HG02938 (cell line): ENCODE measurements around the gene PHLPP2.

Experiments
- ATAC-seq: cut with Tn5 transposase; IDR thresholded peaks from one replicate; pipeline ENCODE4 v1.9.1; 2021; ENCODE audit warnings: mild to moderate bottlenecking, moderate library complexity; ENCODE audit not compliant: unreplicated experiment

The PHLPP2 gene

DNA sequence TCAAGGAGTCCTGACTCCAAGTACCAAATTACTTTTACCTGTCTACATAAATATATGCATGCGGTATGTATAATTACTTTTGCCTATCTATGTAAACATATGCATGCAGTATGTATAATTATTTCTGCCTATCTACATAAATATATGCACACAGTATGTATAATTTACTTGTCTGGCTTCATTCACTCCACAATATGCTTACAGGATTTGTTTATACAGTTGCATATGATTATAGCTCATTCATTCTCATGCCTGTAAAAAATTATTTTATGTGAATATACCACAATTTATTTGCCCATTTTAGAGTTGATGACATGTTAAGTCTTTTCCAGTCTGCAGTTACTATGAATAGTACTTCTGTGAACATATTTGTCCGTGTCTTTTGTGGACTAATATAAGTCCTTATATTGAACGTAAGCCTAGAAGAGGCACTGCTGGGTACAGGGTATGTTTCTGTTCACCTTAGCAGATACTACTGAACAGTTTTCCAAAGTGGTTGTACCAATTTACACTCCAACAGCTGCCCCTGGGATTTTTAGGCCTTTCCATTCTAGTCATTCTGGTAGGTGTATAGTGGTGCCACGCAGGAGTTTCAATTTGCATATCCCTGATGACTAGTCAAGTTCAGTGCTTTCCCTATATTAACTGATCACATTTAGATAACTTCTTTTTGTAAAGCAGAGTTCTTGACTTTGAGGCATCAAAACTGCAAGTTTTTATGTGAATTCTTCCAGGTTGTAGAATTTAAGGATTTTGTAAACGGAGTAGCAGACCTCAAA lies 51.5 kb downstream of the PHLPP2 start:
- no peak for ATAC-seq

DNA sequence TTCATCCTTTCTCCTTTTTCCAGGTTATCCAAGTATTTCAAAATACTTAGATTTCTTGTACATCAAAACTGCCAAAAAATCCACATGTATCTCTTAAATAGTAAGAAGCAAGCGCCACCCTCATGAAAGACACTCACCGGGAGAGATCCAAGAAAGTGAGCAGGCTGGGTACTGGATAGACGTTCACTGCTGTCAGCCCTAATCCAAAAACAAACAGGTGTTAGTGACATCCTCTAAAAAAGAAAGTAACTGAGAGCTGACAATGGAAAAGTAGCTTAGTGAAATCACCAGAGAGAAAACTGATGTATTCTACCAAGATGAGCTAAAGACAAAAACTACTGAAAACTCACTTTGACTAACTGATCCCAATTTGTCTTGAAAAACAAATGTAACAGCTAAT lies 52.4 kb downstream of the PHLPP2 start:
- ATAC-seq: no peak

DNA sequence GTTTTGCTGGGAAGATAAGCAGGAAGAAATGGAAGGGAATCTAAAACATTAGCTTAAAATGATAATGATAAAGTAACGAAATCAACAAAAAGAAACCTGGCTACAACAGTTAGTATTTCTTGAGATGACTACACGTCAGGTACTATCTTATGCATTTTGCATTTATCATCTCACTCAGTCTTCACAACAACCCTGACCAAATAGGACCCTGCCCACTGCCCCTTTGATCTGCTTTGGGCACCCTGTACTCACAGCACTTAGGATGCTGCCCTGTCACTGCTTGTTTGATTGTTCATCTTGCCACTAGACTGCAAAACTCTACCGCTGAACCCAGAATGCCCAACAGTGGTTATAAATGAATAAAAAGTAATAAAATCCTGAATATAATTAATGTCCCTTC lies 53.3 kb downstream of the PHLPP2 start:
- ATAC-seq: no peak

DNA sequence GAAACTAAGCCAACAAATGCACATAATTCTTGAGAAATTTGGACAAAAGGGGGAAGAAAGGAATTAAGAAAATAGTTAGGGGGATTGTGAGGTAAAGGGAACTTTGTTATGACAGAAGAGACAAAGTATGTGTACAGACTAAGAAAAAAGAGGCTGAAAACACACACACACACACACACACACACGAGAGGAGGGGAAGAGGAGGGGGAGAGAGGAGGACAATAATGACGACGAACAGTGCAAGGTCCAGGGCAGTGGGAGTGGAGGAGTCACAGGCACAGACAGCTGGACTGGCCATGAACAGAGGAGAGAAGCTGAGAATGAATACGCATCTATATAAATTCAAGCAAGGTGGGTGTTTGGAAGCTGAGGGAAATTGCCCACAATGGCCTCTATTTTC lies 54.0 kb downstream of the PHLPP2 start:
- no peak for ATAC-seq

DNA sequence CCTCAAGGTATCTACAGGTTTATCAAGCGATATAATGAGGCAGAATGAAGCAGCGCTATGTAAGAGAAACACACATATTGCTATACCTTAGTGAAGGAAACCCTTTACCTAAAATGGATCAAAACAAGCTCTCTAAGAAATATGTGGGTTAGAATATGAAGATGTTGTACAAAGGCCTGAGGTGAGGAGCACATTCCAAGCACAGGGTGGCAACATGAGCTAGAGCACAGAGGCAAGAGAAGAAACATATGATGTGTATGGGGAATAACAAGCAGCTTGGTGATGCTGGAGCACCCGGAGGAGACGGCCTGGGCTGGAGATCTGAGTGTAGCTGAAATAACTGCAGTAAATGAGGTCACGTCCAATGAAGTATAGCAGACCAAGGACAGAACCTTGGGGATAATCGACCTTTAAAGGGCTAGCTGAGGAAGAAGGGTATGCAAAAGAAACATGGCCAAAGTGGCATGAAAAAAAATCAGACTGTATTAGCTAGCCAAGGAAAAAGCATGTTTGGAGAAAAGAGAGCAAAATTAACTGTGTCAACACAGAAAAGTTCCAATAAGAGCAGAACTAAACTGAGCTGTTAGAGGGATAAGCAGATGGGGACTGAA lies 54.5 kb downstream of the PHLPP2 start:
- ATAC-seq: no peak

DNA sequence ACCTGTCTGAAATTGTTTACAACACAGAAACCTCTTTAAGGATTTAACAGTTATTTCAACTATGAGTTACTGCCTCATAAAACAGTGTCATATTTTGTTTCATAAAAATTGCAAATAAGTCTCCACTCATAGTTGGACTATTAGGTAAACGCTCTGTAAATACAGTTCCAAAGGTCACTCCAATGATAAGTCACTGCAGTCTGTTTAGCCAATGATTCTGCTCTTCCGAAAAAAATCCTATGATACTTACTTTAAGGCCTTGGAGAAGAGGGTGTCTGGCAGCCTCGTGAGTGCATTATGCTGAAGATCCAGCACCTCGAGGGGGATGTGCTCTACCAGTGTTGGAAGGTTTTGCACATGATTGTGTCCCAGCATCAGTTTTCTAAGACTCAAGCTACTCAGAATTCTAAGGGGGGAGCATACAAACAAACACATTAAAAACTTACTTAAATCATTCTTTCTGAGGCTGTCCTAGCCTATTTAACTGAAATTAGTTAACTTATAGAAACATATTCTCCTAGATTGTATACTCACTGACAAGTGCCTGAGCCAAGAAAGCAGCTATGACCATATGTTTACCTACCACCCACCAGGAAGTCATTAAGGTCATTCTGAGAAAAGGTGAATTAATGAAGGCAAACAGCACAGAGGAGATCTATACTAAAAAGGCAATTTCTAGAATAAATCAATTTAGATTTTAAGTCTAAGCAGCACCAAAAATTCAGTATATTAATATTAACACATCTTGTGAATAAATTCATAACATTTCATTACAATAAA lies 57.4 kb downstream of the PHLPP2 start:
- no peak for ATAC-seq

DNA sequence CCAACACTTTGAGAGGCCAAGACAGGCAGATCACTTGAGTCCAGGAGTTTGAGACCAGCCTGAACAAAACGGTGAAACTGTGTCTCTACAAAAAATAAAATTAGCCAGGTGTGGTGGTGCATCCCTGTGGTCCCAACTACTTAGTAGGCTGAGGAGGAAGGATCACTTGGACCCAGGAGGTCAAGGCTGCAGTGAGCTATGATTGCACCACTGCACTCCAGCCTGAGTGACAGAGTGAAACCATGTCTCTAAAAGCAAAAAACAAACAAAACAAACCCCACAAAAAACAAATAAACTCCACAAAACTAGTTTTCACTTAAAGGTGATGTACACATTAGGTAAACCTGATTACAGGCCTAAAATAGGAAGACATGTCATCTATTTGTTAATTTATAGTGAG lies 58.2 kb downstream of the PHLPP2 start:
- no peak for ATAC-seq

DNA sequence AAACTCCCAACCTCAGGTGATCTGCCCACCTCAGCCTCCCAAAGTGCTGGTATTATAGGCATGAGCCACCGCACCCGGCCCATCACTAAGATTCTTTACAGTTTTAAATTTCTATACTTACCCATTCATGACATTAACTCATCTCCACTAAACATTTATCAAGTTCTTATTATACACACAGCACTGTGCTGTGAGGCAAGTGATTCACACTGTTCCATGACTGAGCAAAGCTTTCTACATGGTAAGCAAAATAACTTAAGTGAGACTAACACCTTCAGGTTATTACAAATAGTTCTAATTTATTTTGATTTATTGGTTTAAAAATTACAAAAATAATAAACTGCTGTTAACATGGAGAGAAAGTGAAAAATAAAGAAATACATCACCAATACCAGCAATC lies 65.0 kb downstream of the PHLPP2 start:
- no peak for ATAC-seq

DNA sequence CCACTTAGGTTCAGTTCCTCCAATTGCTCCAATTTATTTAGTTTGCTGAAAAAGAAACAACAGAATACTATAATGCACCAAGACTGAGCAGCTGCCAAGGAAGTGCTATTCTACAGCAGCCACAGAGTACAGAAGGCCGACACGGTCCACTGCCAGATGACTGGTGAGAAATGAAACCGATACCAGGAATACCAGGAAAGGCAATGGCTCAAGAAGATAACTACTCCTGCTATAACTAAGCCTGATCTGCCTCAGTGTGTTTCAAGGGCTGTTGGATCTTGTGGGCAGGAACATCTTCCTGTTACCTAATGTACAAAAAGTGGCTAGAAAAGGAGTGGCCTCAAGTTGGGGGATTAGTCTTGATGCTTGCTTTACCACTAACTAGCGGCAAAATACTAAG lies 65.7 kb downstream of the PHLPP2 start:
- no peak for ATAC-seq

DNA sequence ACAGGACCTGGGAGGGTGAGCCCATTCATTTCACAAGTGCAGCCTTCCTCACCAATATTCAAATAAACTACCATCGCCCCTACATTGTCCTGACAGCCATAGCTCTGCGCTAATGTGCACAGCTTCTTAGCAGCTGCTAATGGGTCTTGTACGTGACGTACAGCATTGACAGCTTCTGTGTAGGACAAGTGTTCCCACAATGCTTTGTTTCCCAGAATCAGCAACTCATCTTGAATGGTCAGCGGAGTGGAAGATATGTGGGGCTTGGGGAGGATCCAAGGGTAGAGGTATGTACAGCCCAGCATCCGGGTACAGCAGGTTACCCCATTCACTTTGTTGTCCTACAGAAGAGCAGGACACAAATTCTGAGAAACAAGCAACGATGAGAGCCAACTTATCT lies 74.8 kb downstream of the PHLPP2 start:
- ATAC-seq: no peak

DNA sequence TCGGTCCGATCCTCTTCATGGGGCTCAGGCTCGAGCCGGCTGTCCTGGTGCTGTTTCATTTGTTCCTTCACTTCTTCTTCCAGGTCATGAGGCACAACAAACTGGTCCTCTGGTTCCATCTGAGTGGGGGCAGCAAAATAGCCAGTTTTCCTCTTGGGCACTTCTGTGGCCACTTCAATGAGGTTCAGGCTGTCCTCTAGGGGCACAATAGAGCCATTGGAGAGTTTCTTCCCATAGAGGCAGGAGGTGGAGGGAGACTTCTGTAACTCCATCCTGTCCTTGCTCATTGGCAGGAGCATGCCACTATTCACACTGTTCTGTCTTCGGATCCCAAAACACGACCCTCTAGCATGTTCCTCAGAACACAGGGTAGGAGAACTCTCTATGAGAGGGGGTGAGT lies 75.6 kb downstream of the PHLPP2 start:
- no peak for ATAC-seq

DNA sequence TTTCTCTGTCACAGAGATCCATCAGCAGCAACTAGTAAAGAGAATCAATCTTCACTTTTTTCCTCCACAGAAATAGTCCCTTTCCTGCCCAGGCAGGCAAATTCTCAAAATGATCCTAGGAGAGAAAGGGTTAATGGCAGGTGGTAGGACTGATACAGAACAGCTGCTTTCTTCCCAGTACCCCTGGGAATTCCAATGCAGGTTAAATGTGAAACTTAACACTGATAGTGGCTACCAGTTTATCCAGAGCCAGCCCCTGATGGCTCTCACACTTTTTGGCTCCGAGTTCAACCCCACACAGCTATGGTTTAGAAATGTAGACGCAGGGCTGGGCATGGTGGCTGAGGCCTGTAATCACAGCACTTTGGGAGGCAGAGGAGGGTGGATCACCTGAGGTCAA lies 76.3 kb downstream of the PHLPP2 start:
- no peak for ATAC-seq

DNA sequence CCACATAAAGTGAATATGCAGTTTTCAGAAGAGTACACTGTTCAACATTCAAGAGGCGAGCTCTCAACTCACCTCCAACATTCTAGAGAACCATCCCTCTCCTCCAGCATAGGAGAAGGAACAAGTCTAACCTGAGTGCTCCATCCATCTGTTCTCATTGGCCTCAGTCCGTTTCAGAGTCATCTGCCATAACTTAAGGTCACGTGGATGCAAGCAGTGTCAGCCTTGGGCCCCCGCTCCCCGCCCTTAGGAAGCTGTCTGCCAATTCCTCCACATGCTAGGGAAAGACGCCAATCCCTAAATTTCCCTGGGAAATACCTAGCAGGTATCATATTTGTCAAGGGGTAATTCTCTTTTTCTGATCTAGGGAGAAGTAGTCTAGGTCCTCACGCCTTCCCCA lies 77.1 kb downstream of the PHLPP2 start:
- no peak for ATAC-seq

DNA sequence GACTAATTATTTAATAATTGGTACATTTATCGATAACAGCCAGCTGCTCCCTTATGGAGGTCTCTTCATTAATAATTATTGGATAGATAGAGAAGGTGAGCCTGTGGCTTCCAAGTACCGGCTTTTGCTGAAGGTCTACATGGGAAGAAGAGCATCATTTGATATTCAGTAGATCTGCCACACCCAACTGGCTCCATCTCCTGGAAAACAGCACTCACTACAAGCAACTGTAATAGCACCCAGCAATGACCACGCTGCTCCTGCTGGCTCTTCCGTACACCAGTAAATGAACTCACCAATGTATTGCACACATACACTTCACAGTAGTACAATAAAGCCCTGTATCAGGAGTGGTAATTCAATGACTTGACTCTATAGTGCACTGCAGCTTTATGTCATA lies 79.1 kb downstream of the PHLPP2 start:
- ATAC-seq: no peak

DNA sequence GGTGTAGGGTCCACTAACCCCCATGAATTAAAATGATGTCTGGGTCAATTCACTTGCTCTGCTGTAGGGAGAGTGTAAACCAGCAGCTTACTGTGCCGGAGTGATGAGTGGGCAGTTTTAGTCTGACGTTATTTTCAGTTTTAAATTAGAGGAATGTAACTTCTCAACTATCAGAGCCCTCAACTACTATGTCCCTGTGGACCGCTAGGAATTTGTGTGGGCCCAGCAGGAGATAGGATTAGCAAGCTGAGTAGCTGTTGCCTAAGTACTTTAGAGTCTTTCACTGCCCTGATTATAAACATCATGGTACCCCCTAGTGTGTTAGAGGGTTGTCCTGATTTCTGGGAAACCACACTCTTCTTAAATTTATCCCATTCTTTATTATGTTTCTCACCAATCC lies 87.1 kb downstream of the PHLPP2 start:
- no peak for ATAC-seq

DNA sequence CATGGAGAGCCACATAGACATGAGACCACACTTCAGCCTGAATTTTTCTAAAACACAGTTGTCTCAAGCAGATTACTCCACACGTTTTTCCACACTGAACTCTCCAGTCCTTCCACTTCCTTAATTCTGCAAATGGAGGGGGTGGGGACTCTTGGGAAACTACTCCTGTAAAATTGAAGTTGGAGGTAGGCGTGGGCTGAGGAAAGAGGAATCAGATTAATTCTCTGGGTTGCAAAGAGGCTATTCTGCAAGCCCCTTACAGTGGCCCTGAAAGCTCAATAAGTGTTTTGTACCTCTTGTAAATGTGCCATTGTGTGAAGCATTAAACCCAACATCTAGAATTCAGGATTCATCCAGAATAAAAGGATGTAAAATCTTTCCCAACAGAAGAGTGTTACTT lies 88.9 kb downstream of the PHLPP2 start:
- no peak for ATAC-seq

DNA sequence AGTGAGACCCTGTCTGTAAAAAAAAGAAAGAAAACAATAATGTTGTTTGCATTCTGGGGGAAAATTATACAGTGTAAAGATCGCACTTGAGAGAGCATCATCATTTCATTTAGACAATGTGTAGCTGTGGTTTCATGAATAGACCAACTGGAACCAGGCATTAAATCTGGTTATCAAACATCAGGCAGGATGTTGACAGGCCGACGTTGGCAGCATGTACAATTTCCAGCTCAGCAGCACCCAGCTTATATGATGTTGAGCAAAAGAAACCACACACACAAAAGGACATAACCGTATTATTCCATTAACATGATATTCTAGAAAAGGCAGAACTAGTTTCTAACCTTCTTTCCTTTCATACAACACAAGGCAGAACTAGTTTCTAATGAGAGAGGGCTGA lies 92.7 kb downstream of the PHLPP2 start:
- ATAC-seq: no peak

DNA sequence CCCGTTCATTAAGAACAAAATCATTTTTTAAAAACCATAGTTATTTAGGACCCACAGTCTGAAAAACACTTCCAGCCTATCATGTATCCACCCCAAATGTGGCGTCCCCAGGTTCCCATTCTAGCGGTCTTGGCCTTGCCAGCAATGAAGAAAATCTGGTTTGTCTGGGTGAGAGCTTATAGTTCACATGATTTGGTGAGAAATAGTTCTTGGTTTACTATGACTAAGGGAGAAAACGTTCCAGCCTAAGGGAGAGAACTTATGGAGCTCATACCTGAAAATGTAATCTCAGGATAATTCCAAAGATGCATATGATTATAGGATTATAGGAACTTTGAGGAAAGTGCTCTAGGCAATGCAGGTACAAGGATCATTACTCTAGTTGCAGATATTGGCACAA lies 93.7 kb downstream of the PHLPP2 start:
- no peak for ATAC-seq

DNA sequence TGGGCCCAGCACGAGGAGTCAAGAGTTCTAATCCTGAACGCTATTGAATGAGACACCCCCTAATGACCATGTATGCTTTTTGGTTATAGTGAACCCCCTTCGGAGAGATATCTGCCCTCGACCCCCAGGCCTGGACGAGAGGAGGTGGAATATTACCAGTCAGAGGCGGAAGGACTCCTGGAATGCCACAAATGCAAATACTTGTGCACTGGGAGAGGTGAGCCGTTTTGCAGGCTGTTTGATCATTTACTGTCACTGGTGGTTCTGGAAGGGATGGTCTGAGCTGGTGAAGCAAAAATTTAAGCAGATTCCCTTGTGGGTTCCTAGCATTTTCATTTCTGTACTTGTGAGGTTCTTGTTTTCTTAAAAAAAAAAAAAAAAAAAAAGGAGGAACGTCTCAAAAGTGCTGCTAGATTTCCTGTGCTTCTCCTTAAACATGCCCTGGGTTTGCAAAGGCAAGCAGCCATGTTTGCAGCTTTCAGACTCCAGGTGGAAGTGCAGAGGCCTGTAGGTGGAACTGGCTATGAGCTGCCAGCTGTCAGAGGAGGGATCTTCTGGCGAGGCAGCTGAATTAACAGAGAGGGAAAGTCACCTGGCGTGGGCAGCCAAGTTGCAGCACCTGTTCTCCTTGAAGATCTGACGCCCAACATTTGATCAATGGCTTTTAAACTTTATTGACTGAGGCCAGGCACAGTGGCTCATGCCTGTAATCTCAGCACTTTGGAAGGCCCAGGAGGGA lies 95.1 kb downstream of the PHLPP2 start:
- no peak for ATAC-seq

DNA sequence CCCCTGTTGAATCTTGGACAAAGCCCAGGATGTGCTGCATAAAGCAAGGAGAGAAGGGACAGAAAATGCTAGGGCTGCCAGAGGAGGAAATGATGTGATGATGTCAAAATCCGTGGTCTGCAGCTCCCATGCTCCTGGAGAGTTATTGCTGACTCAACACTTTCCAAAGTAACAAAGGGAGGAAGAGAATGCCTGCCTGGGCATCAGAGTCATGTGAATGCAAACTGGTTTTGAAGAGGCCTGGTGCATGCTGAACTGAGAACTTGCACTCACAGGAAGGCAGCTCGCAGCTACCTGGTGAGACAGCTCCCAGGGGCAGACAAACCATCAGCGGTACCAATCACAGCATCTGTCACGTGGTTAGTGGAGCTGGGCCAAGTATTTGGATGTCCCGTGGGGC lies 95.7 kb downstream of the PHLPP2 start:
- no peak for ATAC-seq

DNA sequence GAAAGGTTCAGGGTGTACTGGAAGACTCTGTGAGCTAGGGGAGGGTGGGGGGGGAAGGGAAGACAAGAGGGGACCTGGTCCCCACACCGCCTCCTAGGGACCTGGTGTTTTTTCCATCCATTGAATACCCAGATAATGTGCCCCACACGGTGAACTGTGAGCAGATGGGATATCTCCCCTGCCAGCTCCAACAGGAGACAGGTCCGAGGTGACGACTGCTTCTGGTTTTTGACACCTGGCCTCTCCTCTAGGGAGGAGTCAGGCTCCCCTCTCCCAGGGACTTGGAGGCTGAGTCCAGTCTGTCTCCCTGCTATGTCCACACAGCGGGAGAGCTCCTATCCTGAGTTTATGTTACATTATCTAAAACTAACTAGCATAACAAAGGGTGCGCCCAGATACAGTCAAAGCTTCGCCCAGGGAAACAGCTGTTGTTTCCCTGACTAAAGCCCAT lies 96.7 kb downstream of the PHLPP2 start:
- no peak for ATAC-seq
